K562 (cell line): Measurements from ENCODE around the gene TTC27. TPM values are rescaled to one million over a fixed set of nuclear protein-coding genes. Genes with fewer than 3 reads are reported as not detected.
A peak's percentile ranks its signal among the peaks of the same experiment; 100 is the strongest.

Source experiments
- AFF1 ChIP-seq, 2 experiments: fragments of 450-650 bp; IDR thresholded peaks; 2 replicates each; pipeline ENCODE4 v1.6.1; 2018; ENCODE audit warnings: mild to moderate bottlenecking in 2 of 2, low read depth in 1 of 2; ENCODE audit not compliant: partially characterized antibody in 2 of 2
- ARID3A ChIP-seq: IDR thresholded peaks from 2 replicates; pipeline ENCODE4 v1.6.1; 2012; ENCODE audit warnings: low read depth, low read length, improper control_type of control experiment, borderline replicate concordance
- MXD1 ChIP-seq: fragments of 250-450 bp; sonication (Bioruptor Pico); IDR thresholded peaks from 2 replicates; pipeline ENCODE4 v1.8.0; 2021; ENCODE audit warnings: borderline replicate concordance, mild to moderate bottlenecking, moderate library complexity; ENCODE audit not compliant: poor library complexity, severe bottlenecking
- MYBL2 ChIP-seq, 2 experiments: fragments of 450-650 bp in 1 of 2; sonication (generic) in 1 of 2; formaldehyde crosslinking in 1 of 2; IDR thresholded peaks; 2 replicates each; pipeline versions ENCODE4 v1.6.1 to v1.8.1; 2017 to 2022; ENCODE audit warnings: borderline replicate concordance in 1 of 2, inconsistent platforms in 1 of 2, low read depth in 1 of 2, mild to moderate bottlenecking in 1 of 2, missing genetic modification reagents in 1 of 2, moderate library complexity in 1 of 2
- RB1 ChIP-seq: fragments of 450-650 bp; IDR thresholded peaks from 2 replicates; pipeline ENCODE4 v1.6.1; 2017; ENCODE audit warnings: low read depth, mild to moderate bottlenecking
- ZNF165 ChIP-seq: fragments of 250-450 bp; sonication (Bioruptor Pico); IDR thresholded peaks from 2 replicates; pipeline ENCODE4 v1.4.0; 2020; ENCODE audit warnings: borderline replicate concordance
- ZNF395 ChIP-seq: fragments of 200-800 bp; sonication (Bioruptor generic); IDR thresholded peaks from 2 replicates; pipeline ENCODE4 v1.6.1; 2017; ENCODE audit warnings: missing genetic modification characterization, missing compliant biosample characterization
- ZNF444 ChIP-seq: fragments of 250-450 bp; sonication (Bioruptor Pico); IDR thresholded peaks from 2 replicates; pipeline ENCODE4 v1.4.0; 2020; ENCODE audit warnings: mild to moderate bottlenecking, moderate library complexity
- polyA plus RNA-seq, 8 experiments: library from polyadenylated mRNA; depleted of rRNA in 4 of 8; stranded (reverse) in 5 of 8; unstranded in 3 of 8; fragments of >200 nt; fragmentation: Nextera tagmentation in 2 of 8; fragmentation: Illumina TruSeq in 1 of 8; extraction: Ambion mirVana in 2 of 8; extraction: Trizol in 1 of 8; gene quantifications; 2 replicates each; pipeline versions ENCODE4 v1.2.1 to v1.2.3, GENCODE V29; 2011 to 2014; ENCODE audit warnings: inconsistent platforms in 1 of 8, missing spikeins in 1 of 8
- total RNA-seq, 7 experiments: library from RNA; depleted of rRNA in 6 of 7; stranded (reverse); fragments of >200 nt in 6 of 7; fragmentation: Illumina TruSeq in 2 of 7; extraction: Trizol in 2 of 7; gene quantifications; 2 replicates each; pipeline versions ENCODE4 v1.2.1 to v1.2.3, GENCODE V29; 2011 to 2021; ENCODE audit warnings: low replicate concordance in 1 of 7

The TTC27 gene
- total and polyA plus RNA-seq, 9 of the 15 experiments (the other 6 are each of a cell fraction or from before 2014, with no cell fraction given) = 44.3 to 93.4 (median 57.3) TPM

- TF ChIP-seq ZNF165 (CRISPR knock-in tag) (no peak), AFF1 (IDR thresholded peaks at IDR 0.05; ENCODE audit: low read depth in 1 of 2, partially characterized antibody in 2 of 2) (peak; percentile 71 to 78), MXD1 (peak; percentile 98), MYBL2 (IDR thresholded peaks at IDR 0.05; ENCODE audit: low read depth) (no peak), MYBL2 (CRISPR knock-in tag; IDR thresholded peaks at IDR 0.05; ENCODE audit: borderline replicate concordance) (no peak), ZNF444 (CRISPR knock-in tag) (no peak), ARID3A (no peak), ZNF395 (CRISPR knock-in tag) (0 out of 2 replicates have a peak, but pooled peaks have one; percentile 14), RB1 (no peak)
Observed at GRCh38 chr2:32627814-32628579, at the start of gene TTC27 (continued).
